ENCODE data around the gene STX8. TPM values are rescaled to one million over a fixed set of nuclear protein-coding genes. Genes with fewer than 3 reads are reported as not detected.
"Not testable (repeated sequence)": the region's sequence is repeated elsewhere in the genome, so short reads cannot be mapped to it uniquely, and the experiment has no call there.

STX8 gene
- total and polyA plus RNA-seq, 2 donors = 60.5 to 75.8 TPM

DNA sequence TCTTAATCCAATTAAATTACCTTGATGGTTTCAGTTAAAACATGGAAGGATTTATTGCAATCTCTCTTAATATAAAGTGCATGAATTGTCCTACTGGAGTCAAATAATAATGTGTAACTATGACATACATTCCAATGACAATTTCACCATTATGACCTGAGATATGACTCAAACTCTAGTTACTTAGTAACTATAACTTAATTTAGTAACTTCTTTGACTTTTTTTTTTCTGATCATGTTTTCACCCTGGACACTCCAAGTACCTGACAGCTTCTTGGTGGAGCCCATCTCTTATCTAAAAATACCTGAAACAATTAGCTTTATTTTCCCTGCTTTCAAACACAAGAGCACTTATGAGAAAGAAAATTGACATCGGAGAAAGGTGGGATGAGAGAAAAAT, 123.7 kb downstream of the STX8 start:
- Histone ChIP-seq H3K4me3 (ENCODE audit: low read length in 2 of 2) (no peak overlapping the region), H3K27me3 (ENCODE audit: control insufficient read depth in 2 of 2, insufficient read depth in 1 of 2, low read length in 1 of 2) (no peaks in the 10 kb centered on the region), H3K36me3 (ENCODE audit: control insufficient read depth in 2 of 2, insufficient read depth in 2 of 2, low read length in 1 of 2) (no peaks in the 10 kb centered on the region), H3K4me1 (ENCODE audit: control insufficient read depth in 2 of 2, insufficient read depth in 2 of 2, low read length in 2 of 2) (no peaks in the 10 kb centered on the region), H3K27ac (ENCODE audit: low read depth in 1 of 2, low read length in 1 of 2) (no peak overlapping the region), H3K9me3 (ENCODE audit: control insufficient read depth in 2 of 2, insufficient read depth in 1 of 2, low read length in 1 of 2) (no peaks in the 10 kb centered on the region)
- DNase-seq (ENCODE audit: low read depth in 6 of 9, low spot score in 9 of 9) = no peak
- 100% methylated on average over 1 of the region's 1 CpG for WGBS

DNA sequence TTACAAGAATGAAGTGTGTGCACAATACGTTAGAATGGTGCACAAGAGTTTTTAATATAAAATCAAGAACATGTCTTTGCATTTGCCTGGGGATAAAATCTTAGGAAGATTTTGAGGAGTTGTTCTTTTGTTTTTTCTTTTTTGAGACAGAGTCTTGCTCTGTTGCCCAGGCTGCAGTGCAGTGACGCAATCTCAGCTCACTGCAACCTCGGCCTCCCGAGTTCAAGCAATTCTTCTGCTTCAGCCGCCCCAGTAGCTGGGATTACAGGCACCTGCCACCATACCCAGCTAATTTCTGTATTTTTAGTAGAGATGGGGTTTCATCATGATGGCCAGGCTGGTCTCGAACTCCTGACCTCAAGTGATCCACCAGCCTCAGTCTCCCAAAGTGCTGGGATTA, 128.3 kb downstream of the STX8 start:
- not testable (repeated sequence) for H3K4me1 ChIP-seq (ENCODE audit: control insufficient read depth in 2 of 2, insufficient read depth in 2 of 2, low read length in 2 of 2); H3K9me3 ChIP-seq (ENCODE audit: control insufficient read depth in 2 of 2, insufficient read depth in 1 of 2, low read length in 1 of 2)

DNA sequence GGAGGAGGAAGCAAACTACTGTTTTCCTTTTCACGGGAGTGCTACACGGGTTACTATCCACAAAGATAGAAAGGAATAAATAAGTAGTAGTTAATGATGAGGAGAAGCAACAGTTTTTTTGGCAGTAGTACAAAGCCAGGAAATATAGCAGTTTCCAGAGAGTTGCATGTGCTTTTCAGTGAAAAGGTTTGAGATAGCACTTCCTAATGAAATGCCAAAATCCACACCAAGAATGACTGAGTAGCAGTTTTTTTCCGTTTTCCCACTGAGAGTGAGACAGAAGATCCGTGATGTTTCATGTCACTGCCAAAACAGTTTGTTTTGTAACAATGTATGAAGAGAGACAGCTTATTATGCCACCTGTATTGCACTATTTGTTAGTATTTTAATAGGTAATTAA, 129.1 kb downstream of the STX8 start:
- Histone ChIP-seq H3K27ac (ENCODE audit: low read depth in 1 of 2, low read length in 1 of 2) (no peak overlapping the region), H3K4me3 (ENCODE audit: low read length in 2 of 2) (no peak overlapping the region), H3K9me3 (ENCODE audit: control insufficient read depth in 2 of 2, insufficient read depth in 1 of 2, low read length in 1 of 2) (no peaks in the 10 kb centered on the region), H3K4me1 (ENCODE audit: control insufficient read depth in 2 of 2, insufficient read depth in 2 of 2, low read length in 2 of 2) (no peaks in the 10 kb centered on the region), H3K36me3 (ENCODE audit: control insufficient read depth in 2 of 2, insufficient read depth in 2 of 2, low read length in 1 of 2) (no peaks in the 10 kb centered on the region), H3K27me3 (ENCODE audit: control insufficient read depth in 2 of 2, insufficient read depth in 1 of 2, low read length in 1 of 2) (no peaks in the 10 kb centered on the region)
- DNase-seq (ENCODE audit: low read depth in 6 of 9, low spot score in 9 of 9) = no peak
- 95% methylated on average over 4 of the region's 4 CpGs for WGBS

More for the DNA sequence above, 128.3 kb downstream of the STX8 start:
- not testable (repeated sequence) for H3K36me3 ChIP-seq (ENCODE audit: control insufficient read depth in 2 of 2, insufficient read depth in 2 of 2, low read length in 1 of 2); H3K27ac ChIP-seq (ENCODE audit: low read depth in 1 of 2, low read length in 1 of 2); H3K4me3 ChIP-seq (ENCODE audit: low read length in 2 of 2); H3K27me3 ChIP-seq (ENCODE audit: control insufficient read depth in 2 of 2, insufficient read depth in 1 of 2, low read length in 1 of 2); DNase-seq (ENCODE audit: low read depth in 6 of 9, low spot score in 9 of 9)
- WGBS = 98% methylated on average over 6 of the region's 6 CpGs

DNA sequence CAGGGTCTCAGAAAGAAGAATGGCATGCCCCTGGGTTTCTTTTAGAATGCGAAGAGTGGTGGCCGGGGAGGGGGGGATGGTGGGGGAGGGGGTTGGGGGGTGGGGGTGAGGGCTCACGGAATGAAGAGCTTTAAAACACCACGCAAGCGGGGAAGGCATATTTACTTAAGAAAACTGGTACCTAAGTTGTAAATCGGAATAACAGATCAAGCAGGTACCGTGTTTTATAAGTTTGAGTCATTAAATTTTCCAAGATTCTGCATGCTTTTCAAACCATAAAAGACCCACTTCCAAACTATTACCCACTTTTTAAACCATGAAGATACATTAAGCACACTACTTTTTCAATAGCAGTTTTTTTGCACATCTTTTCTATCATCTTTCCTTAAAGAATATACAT, 130.2 kb downstream of the STX8 start:
- no peaks in the 10 kb centered on the region for H3K9me3 ChIP-seq (ENCODE audit: control insufficient read depth in 2 of 2, insufficient read depth in 1 of 2, low read length in 1 of 2)
- no peaks in the 10 kb centered on the region for H3K27me3 ChIP-seq (ENCODE audit: control insufficient read depth in 2 of 2, insufficient read depth in 1 of 2, low read length in 1 of 2)
- H3K27ac ChIP-seq (ENCODE audit: low read depth in 1 of 2, low read length in 1 of 2) = no peak overlapping the region
- 96% methylated on average over 7 of the region's 7 CpGs for WGBS
- no peaks in the 10 kb centered on the region for H3K36me3 ChIP-seq (ENCODE audit: control insufficient read depth in 2 of 2, insufficient read depth in 2 of 2, low read length in 1 of 2)
- H3K4me3 ChIP-seq (ENCODE audit: low read length in 2 of 2) = no peak overlapping the region
- no peak for DNase-seq (ENCODE audit: low read depth in 6 of 9, low spot score in 9 of 9)
- H3K4me1 ChIP-seq (ENCODE audit: control insufficient read depth in 2 of 2, insufficient read depth in 2 of 2, low read length in 2 of 2) = no peaks in the 10 kb centered on the region

DNA sequence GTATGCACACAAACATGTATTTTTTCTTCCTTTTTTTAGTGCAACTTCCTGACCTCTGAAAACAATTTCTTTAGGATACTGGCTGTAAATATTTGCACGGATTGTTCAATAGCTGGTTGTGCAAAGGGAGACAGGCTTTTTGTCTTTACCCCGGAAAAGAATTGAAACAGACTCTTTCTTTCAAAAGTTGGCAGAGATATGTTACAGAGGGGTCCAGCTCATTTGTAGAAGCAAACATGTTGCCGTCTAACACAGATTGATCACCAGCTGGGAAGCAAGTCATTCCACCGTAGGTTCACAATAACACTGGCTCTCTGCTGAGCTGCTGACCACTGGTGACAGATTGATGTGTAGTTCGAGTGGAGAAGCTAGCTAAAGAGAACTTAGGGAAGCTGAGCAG, 130.9 kb downstream of the STX8 start:
- no peaks in the 10 kb centered on the region for H3K36me3 ChIP-seq (ENCODE audit: control insufficient read depth in 2 of 2, insufficient read depth in 2 of 2, low read length in 1 of 2)
- DNase-seq (ENCODE audit: low read depth in 6 of 9, low spot score in 9 of 9) = no peak
- H3K27ac ChIP-seq (ENCODE audit: low read depth in 1 of 2, low read length in 1 of 2) = no peak overlapping the region
- no peaks in the 10 kb centered on the region for H3K4me1 ChIP-seq (ENCODE audit: control insufficient read depth in 2 of 2, insufficient read depth in 2 of 2, low read length in 2 of 2)
- no peak overlapping the region for H3K4me3 ChIP-seq (ENCODE audit: low read length in 2 of 2)
- no peaks in the 10 kb centered on the region for H3K9me3 ChIP-seq (ENCODE audit: control insufficient read depth in 2 of 2, insufficient read depth in 1 of 2, low read length in 1 of 2)
- no peaks in the 10 kb centered on the region for H3K27me3 ChIP-seq (ENCODE audit: control insufficient read depth in 2 of 2, insufficient read depth in 1 of 2, low read length in 1 of 2)
- 97% methylated on average over 5 of the region's 5 CpGs for WGBS

DNA sequence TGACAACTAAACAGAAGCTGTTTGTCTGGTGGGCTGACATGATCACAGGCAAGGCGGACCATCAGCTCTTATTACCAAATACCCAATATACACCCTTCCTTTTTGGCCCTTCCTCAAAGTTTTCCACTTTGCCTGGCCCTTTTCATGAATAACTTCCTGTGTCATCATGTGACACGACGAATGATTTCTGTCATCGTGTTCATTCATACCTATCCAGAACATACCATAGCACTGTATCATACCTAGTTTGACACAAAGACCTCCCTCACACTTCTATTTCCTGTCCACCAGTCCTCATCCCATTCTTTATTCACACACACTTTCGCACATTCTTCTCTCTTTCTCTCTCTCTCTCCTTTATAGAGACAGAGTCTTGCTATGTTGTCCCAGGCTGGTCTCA, 131.8 kb downstream of the STX8 start:
- no peak overlapping the region for H3K27ac ChIP-seq (ENCODE audit: low read depth in 1 of 2, low read length in 1 of 2)
- no peaks in the 10 kb centered on the region for H3K27me3 ChIP-seq (ENCODE audit: control insufficient read depth in 2 of 2, insufficient read depth in 1 of 2, low read length in 1 of 2)
- H3K4me3 ChIP-seq (ENCODE audit: low read length in 2 of 2) = no peak overlapping the region
- H3K4me1 ChIP-seq (ENCODE audit: control insufficient read depth in 2 of 2, insufficient read depth in 2 of 2, low read length in 2 of 2) = no peaks in the 10 kb centered on the region
- no peaks in the 10 kb centered on the region for H3K9me3 ChIP-seq (ENCODE audit: control insufficient read depth in 2 of 2, insufficient read depth in 1 of 2, low read length in 1 of 2)
- DNase-seq (ENCODE audit: low read depth in 6 of 9, low spot score in 9 of 9) = no peak
- no peaks in the 10 kb centered on the region for H3K36me3 ChIP-seq (ENCODE audit: control insufficient read depth in 2 of 2, insufficient read depth in 2 of 2, low read length in 1 of 2)
- WGBS = 94% methylated on average over 5 of the region's 5 CpGs

DNA sequence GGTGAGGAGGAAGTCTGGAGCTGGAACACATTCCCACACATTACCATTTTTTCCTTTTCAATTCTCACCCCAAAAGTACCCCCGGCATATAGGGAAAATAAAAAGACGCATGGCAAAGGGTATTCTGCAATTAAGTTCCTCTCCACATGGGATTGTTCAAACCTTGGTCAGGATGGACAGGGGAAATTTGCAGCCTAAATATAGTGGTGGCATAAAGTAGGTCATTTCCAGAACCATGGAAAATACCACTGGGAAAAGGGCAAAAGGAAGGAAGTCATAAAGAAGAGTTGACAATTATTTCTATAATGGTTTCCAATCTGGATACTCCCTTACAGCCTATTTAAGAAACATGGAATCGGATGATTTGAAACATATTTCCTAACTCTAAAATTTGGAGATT, 135.8 kb downstream of the STX8 start:
- no peak overlapping the region for H3K27ac ChIP-seq (ENCODE audit: low read depth in 1 of 2, low read length in 1 of 2)
- DNase-seq (ENCODE audit: low read depth in 6 of 9, low spot score in 9 of 9) = no peak

DNA sequence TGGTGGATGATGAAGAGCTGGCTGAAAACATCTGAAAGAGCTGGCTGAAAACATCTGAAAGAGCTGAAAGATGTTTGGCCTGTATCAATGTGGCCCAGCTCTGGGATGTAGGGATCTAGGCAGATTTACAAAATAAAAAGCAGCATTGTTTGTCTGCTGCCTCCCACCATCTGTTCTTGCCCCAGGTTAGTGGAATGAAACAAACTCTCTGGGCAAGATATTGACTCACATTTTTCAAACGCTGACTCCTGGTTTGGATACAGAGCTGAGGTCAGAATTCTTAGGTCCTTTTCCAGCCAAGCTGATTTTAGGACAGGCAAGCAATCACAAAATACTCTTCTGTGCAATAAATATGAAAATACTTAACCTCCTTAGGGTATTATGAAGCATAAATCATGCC, 139.0 kb downstream of the STX8 start:
- 98% methylated on average over 1 of the region's 1 CpG for WGBS
- DNase-seq (ENCODE audit: low read depth in 6 of 9, low spot score in 9 of 9) = no peak

More for the DNA sequence above, 135.8 kb downstream of the STX8 start:
- Histone ChIP-seq H3K9me3 (ENCODE audit: control insufficient read depth in 2 of 2, insufficient read depth in 1 of 2, low read length in 1 of 2) (no peaks in the 10 kb centered on the region), H3K36me3 (ENCODE audit: control insufficient read depth in 2 of 2, insufficient read depth in 2 of 2, low read length in 1 of 2) (no peaks in the 10 kb centered on the region), H3K4me3 (ENCODE audit: low read length in 2 of 2) (no peak overlapping the region), H3K27me3 (ENCODE audit: control insufficient read depth in 2 of 2, insufficient read depth in 1 of 2, low read length in 1 of 2) (no peaks in the 10 kb centered on the region), H3K4me1 (ENCODE audit: control insufficient read depth in 2 of 2, insufficient read depth in 2 of 2, low read length in 2 of 2) (no peaks in the 10 kb centered on the region)
- WGBS = 95% methylated on average over 3 of the region's 3 CpGs

DNA sequence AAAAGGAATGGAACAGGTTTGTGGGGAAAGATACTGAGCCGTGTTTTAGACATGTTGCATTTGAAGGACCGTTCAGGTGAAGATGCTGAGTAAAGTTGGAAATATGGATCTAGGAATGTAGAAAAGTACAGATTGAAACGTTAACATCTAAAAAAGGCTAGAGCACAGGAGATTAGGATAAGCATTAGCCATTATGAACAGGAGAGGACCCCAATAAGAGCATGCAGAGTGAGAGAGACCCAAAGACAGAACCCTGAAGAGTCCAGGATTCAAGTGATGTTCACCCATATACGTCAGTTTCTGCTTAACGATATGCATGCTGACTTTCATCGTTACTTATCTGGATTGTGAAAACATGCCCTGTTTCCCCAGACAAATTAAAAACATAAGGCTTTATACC, 140.5 kb downstream of the STX8 start:
- Histone ChIP-seq H3K36me3 (ENCODE audit: control insufficient read depth in 2 of 2, insufficient read depth in 2 of 2, low read length in 1 of 2) (no peaks in the 10 kb centered on the region), H3K4me3 (ENCODE audit: low read length in 2 of 2) (no peak overlapping the region), H3K27me3 (ENCODE audit: control insufficient read depth in 2 of 2, insufficient read depth in 1 of 2, low read length in 1 of 2) (no peaks in the 10 kb centered on the region), H3K9me3 (ENCODE audit: control insufficient read depth in 2 of 2, insufficient read depth in 1 of 2, low read length in 1 of 2) (no peaks in the 10 kb centered on the region), H3K4me1 (ENCODE audit: control insufficient read depth in 2 of 2, insufficient read depth in 2 of 2, low read length in 2 of 2) (no peaks in the 10 kb centered on the region), H3K27ac (ENCODE audit: low read depth in 1 of 2, low read length in 1 of 2) (no peak overlapping the region)
- WGBS = 98% methylated on average over 6 of the region's 6 CpGs
- DNase-seq (ENCODE audit: low read depth in 6 of 9, low spot score in 9 of 9) = no peak

More for the DNA sequence above, 139.0 kb downstream of the STX8 start:
- Histone ChIP-seq H3K27me3 (ENCODE audit: control insufficient read depth in 2 of 2, insufficient read depth in 1 of 2, low read length in 1 of 2) (no peaks in the 10 kb centered on the region), H3K36me3 (ENCODE audit: control insufficient read depth in 2 of 2, insufficient read depth in 2 of 2, low read length in 1 of 2) (no peaks in the 10 kb centered on the region), H3K27ac (ENCODE audit: low read depth in 1 of 2, low read length in 1 of 2) (no peak overlapping the region), H3K9me3 (ENCODE audit: control insufficient read depth in 2 of 2, insufficient read depth in 1 of 2, low read length in 1 of 2) (no peaks in the 10 kb centered on the region), H3K4me1 (ENCODE audit: control insufficient read depth in 2 of 2, insufficient read depth in 2 of 2, low read length in 2 of 2) (no peaks in the 10 kb centered on the region), H3K4me3 (ENCODE audit: low read length in 2 of 2) (no peak overlapping the region)

DNA sequence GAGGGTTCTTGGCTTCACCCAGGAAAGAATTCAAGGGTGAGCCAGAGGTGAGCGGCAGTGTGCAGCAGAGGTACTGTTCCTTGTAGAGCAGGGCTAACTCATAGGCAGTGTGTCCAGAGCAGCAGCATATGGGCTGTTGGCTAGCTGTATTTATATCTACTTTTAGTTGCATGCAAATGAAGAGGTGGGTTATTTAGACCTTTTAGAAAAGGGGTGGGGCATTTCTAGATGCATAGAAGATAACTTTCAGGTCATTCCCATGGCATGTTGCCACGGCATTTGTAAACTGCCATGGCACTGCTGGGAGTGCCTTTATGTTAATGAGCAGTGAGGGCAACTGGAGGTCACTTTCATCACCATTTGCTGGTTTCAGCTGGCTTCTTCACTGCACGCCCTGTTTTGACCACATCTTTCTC, 141.0 kb downstream of the STX8 start:
- 98% methylated on average over 3 of the region's 3 CpGs for WGBS
- Histone ChIP-seq H3K27me3 (ENCODE audit: control insufficient read depth in 2 of 2, insufficient read depth in 1 of 2, low read length in 1 of 2) (no peaks in the 10 kb centered on the region), H3K27ac (ENCODE audit: low read depth in 1 of 2, low read length in 1 of 2) (no peak overlapping the region), H3K4me3 (ENCODE audit: low read length in 2 of 2) (no peak overlapping the region), H3K9me3 (ENCODE audit: control insufficient read depth in 2 of 2, insufficient read depth in 1 of 2, low read length in 1 of 2) (no peaks in the 10 kb centered on the region), H3K4me1 (ENCODE audit: control insufficient read depth in 2 of 2, insufficient read depth in 2 of 2, low read length in 2 of 2) (no peaks in the 10 kb centered on the region), H3K36me3 (ENCODE audit: control insufficient read depth in 2 of 2, insufficient read depth in 2 of 2, low read length in 1 of 2) (no peaks in the 10 kb centered on the region)
- DNase-seq (ENCODE audit: low read depth in 6 of 9, low spot score in 9 of 9) = no peak

Measured in thymus (tissue), 11 donors.